Activated CD4-positive, alpha-beta T cell treated with anti-CD3 and anti-CD28 coated beads, Interleukin-2, amount 50 U/mL, for 16 hours (primary cell): ENCODE results near the gene CACNA1H.
"Not testable (repeated sequence)": the region's sequence is repeated elsewhere in the genome, so short reads cannot be mapped to it uniquely, and the experiment has no call there.

Experiments
- DNase-seq: peaks from one replicate; pipeline ENCODE4 v3.0.0-alpha.2; 2020

CACNA1H gene

GRCh38 chr16:1215574-1216295, 62.8 kb downstream of the CACNA1H start:
- no peak for DNase-seq

GRCh38 chr16:1216296-1216619, 63.4 kb downstream of the CACNA1H start:
- DNase-seq = no peak

- no peak for DNase-seq
These were observed 63.9 kb downstream of the CACNA1H start for GRCh38 chr16:1216681-1217400.

GRCh38 chr16:1217526-1217925, 64.6 kb downstream of the CACNA1H start:
- DNase-seq = no peak

GRCh38 chr16:1218061-1218929, 65.4 kb downstream of the CACNA1H start:
- DNase-seq = no peak

GRCh38 chr16:1218930-1219611, 66.2 kb downstream of the CACNA1H start:
- DNase-seq = no peak

- DNase-seq = no peak
These were observed 67.3 kb downstream of the CACNA1H start for GRCh38 chr16:1220098-1220728.

- no peak for DNase-seq
These were observed 68.1 kb downstream of the CACNA1H start for GRCh38 chr16:1220841-1221627.

GRCh38 chr16:1221628-1222552, 69.0 kb downstream of the CACNA1H start:
- no peak for DNase-seq

GRCh38 chr16:1222553-1223354, 69.8 kb downstream of the CACNA1H start:
- DNase-seq = no peak

- no peak for DNase-seq
These were observed 70.7 kb downstream of the CACNA1H start for GRCh38 chr16:1223355-1224214.

- no peak for DNase-seq
These were observed 71.7 kb downstream of the CACNA1H start for GRCh38 chr16:1224558-1224957.

GRCh38 chr16:1225051-1225451, 72.1 kb downstream of the CACNA1H start, which contains the start of gene TPSG1:
Gene TPSG1 (minus strand): TSS chr16:1225268. CDS start chr16:1225252, 16 bp downstream.
- no peak for DNase-seq

GRCh38 chr16:1225728-1226311, 72.9 kb downstream of the CACNA1H start:
- not testable (repeated sequence) for DNase-seq

GRCh38 chr16:1226692-1227091, 73.8 kb downstream of the CACNA1H start:
- not testable (repeated sequence) for DNase-seq

- not testable (repeated sequence) for DNase-seq
These were observed 75.3 kb downstream of the CACNA1H start for GRCh38 chr16:1228227-1228626.

- DNase-seq = not testable (repeated sequence)
These were observed 76.6 kb downstream of the CACNA1H start for GRCh38 chr16:1229476-1229875.

- DNase-seq = not testable (repeated sequence)
These were observed 77.2 kb downstream of the CACNA1H start, which contains the start of gene TPSB2 for GRCh38 chr16:1230084-1230470. Gene TPSB2 (minus strand): TSS chr16:1230184. CDS start chr16:1229951, 233 bp downstream.
